ENCODE data around the gene MYRIP.

Gene MYRIP

DNA sequence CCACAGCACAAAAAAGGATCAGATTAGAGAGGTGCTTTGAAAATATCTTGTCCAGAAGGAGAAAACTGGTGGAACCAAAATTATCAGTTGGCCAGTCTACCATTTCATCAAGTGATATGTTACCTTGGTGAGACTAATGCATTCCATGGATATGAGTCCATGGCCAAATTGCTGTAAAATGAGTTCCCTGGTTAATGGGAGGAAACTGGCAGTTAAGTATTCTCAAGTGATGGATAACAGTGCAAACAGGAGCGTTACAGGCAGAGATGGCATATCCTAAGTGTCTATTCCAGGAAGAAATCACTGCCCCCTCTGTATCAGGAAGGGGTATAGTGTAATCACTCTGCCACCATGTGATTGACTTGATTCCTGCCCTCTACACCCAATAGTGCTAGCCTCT, 34.0 kb downstream of the MYRIP start:
- no peak for TF ChIP-seq SIN3A (IDR thresholded peaks at IDR 0.05; ENCODE audit: borderline replicate concordance, insufficient read depth, low read length)
- TF ChIP-seq TAF1 (IDR thresholded peaks at IDR 0.05; ENCODE audit: borderline replicate concordance, insufficient read depth, low read length) = no peak
- TF ChIP-seq POLR2AphosphoS5 (IDR thresholded peaks at IDR 0.05; ENCODE audit: low read depth, low read length) = no peak
- TF ChIP-seq, protein P1, sequence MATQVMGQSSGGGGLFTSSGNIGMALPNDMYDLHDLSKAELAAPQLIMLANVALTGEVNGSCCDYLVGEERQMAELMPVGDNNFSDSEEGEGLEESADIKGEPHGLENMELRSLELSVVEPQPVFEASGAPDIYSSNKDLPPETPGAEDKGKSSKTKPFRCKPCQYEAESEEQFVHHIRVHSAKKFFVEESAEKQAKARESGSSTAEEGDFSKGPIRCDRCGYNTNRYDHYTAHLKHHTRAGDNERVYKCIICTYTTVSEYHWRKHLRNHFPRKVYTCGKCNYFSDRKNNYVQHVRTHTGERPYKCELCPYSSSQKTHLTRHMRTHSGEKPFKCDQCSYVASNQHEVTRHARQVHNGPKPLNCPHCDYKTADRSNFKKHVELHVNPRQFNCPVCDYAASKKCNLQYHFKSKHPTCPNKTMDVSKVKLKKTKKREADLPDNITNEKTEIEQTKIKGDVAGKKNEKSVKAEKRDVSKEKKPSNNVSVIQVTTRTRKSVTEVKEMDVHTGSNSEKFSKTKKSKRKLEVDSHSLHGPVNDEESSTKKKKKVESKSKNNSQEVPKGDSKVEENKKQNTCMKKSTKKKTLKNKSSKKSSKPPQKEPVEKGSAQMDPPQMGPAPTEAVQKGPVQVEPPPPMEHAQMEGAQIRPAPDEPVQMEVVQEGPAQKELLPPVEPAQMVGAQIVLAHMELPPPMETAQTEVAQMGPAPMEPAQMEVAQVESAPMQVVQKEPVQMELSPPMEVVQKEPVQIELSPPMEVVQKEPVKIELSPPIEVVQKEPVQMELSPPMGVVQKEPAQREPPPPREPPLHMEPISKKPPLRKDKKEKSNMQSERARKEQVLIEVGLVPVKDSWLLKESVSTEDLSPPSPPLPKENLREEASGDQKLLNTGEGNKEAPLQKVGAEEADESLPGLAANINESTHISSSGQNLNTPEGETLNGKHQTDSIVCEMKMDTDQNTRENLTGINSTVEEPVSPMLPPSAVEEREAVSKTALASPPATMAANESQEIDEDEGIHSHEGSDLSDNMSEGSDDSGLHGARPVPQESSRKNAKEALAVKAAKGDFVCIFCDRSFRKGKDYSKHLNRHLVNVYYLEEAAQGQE (IDR thresholded peaks at IDR 0.05; ENCODE audit: insufficient read depth in 1 of 2, low read depth in 2 of 2, low read length in 2 of 2) = no peak
- no peak for TF ChIP-seq FOXP2 (optimal IDR thresholded peaks at IDR 0.05; ENCODE audit: borderline replicate concordance, extremely low read depth, extremely low read length, insufficient read depth)

DNA sequence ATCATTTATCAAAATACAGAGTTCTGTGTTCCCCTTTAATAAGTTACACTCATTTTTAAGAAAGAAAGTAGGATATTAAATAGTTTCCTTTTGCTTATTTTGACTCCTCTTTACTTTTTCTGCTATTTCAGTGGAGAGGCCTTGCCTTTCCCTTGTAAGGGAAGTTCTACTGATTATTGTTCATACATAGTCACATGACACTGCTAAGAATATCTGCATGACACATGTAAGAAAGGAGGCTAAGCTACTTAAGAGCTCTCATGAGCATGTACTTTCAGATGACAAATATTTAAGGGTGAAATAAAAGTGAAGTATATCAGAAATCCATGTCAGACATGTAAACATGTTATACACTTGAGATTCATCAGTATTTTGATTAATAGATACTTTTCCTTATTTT, 39.0 kb downstream of the MYRIP start:
- TF ChIP-seq FOXP2 (optimal IDR thresholded peaks at IDR 0.05; ENCODE audit: borderline replicate concordance, extremely low read depth, extremely low read length, insufficient read depth) (no peak), POLR2AphosphoS5 (IDR thresholded peaks at IDR 0.05; ENCODE audit: low read depth, low read length) (no peak), TAF1 (IDR thresholded peaks at IDR 0.05; ENCODE audit: borderline replicate concordance, insufficient read depth, low read length) (no peak), SIN3A (IDR thresholded peaks at IDR 0.05; ENCODE audit: borderline replicate concordance, insufficient read depth, low read length) (no peak)
- TF ChIP-seq, protein P1 (IDR thresholded peaks at IDR 0.05; ENCODE audit: insufficient read depth in 1 of 2, low read depth in 2 of 2, low read length in 2 of 2) = no peak

DNA sequence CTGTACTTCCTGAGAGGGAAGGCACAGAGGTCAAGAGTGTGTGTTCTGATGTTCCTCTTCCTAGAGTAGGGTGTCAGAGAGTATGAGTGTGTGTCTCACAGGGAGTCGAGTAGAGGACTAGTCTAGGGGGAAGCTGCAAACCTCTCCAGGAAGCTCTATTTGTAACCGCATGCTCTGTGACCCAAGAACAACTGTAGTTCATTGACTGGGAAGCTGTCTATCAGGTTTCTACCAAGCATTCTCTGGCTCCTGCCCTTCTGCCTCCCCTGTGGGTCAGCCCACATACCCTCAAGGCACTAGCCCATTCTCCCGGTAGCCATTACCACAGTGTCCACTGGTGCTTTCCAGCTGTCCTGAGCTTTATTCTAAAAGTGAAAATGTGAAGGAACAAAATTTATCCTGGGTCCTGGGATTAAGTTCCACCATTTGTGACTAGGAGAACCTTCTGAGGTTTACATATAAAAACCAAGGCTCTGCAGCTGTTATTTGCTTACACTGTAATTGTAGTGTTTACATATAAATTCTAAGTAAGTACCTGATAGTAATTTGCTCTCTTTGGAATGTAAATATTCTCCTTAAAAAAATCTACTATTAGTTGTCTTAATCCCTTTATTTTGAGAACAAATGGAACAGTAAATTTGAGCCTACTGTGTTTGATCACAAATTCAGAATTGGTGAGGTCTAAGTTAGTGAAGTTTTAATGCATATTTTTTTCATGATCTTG, 40.7 kb downstream of the MYRIP start:
- TF ChIP-seq POLR2AphosphoS5 (IDR thresholded peaks at IDR 0.05; ENCODE audit: low read depth, low read length) = no peak
- TF ChIP-seq, protein P1 (IDR thresholded peaks at IDR 0.05; ENCODE audit: insufficient read depth in 1 of 2, low read depth in 2 of 2, low read length in 2 of 2) = no peak
- no peak for TF ChIP-seq FOXP2 (optimal IDR thresholded peaks at IDR 0.05; ENCODE audit: borderline replicate concordance, extremely low read depth, extremely low read length, insufficient read depth)
- no peak for TF ChIP-seq TAF1 (IDR thresholded peaks at IDR 0.05; ENCODE audit: borderline replicate concordance, insufficient read depth, low read length)
- no peak for TF ChIP-seq SIN3A (IDR thresholded peaks at IDR 0.05; ENCODE audit: borderline replicate concordance, insufficient read depth, low read length)

DNA sequence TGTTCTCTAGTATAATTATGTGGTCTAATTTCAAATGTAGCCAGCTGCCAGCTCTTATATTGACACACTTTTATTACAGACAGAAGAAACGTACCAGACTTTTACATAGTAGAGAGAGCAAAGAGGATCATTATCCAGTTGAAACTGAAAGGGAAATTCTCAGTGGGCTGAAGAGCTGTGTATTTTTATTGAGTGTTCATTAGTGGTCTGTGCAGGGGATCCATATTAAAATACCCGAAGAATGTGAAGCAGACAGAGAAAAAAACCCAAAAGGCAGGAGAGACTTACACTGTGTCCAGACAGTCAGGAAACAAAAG, 41.3 kb downstream of the MYRIP start:
- TF ChIP-seq TAF1 (IDR thresholded peaks at IDR 0.05; ENCODE audit: borderline replicate concordance, insufficient read depth, low read length) (no peak), FOXP2 (optimal IDR thresholded peaks at IDR 0.05; ENCODE audit: borderline replicate concordance, extremely low read depth, extremely low read length, insufficient read depth) (no peak), POLR2AphosphoS5 (IDR thresholded peaks at IDR 0.05; ENCODE audit: low read depth, low read length) (no peak), SIN3A (IDR thresholded peaks at IDR 0.05; ENCODE audit: borderline replicate concordance, insufficient read depth, low read length) (no peak)
- TF ChIP-seq, protein P1 (IDR thresholded peaks at IDR 0.05; ENCODE audit: insufficient read depth in 1 of 2, low read depth in 2 of 2, low read length in 2 of 2) = no peak

Data from PFSK-1 (cell line).